HG02763 (cell line): ENCODE data around the gene NLGN1.
A peak's percentile ranks its signal among the peaks of the same experiment; 100 is the strongest.

ENCODE experiments used
- ATAC-seq: cut with Tn5 transposase; IDR thresholded peaks from one replicate; pipeline ENCODE4 v1.9.1; 2021; ENCODE audit warnings: mild to moderate bottlenecking, moderate library complexity; ENCODE audit not compliant: unreplicated experiment

NLGN1 gene

DNA sequence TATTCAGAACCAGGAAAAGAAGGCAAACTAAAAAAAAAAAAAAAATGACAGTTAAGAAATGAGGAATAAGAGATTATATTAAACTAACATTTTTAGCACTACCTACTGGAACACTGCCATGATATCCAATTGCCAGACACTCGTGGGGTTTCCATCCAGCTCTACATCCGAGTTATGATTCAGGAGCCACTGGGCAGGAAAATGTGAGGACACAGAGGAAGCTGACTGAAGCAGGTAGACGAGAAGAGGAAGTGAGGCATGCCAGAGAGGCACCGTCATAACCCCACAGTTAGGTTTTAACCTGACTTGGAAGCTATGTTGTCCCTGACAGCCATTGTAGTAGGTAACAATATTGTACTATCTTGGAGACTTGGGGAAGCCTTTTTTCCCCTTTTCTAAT is 495.0 kb downstream of the NLGN1 start:
- no peak for ATAC-seq

DNA sequence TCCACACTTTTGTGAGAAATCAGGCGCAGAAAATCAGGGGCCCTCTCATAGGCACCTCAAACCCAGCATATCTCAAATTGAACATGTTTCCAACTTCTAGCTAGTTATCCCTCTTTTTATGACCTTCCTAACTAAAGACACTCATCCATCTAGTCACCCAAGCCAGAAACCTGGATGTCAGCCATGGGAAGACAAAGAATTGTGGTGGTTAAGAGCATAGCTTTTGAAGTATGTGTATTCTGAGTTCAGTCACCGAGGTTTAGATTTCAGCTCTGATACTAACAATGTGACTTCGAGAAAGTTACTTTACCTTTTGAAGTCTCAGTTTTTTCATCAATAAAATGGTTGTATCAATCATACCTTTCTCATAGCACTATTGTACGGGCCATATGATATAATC is 495.5 kb downstream of the NLGN1 start:
- no peak for ATAC-seq

DNA sequence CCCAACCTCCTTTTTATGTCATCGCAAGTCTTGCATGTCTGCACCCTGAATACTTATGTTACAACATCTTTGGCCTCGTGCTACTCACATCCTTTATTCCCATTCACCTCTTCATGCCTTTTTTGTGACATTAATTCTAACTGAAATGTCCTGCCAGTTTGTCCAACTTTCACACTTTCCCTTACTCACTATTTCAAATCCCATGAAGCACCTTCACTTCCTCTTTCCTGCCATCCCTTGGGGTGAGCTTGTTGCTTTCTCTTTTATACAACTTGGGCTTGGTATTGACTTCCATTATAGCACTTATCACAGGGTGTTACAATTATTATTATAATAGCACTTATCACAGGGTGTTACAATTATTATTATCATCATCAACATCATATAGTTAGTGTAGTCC is 496.3 kb downstream of the NLGN1 start:
- no peak for ATAC-seq

DNA sequence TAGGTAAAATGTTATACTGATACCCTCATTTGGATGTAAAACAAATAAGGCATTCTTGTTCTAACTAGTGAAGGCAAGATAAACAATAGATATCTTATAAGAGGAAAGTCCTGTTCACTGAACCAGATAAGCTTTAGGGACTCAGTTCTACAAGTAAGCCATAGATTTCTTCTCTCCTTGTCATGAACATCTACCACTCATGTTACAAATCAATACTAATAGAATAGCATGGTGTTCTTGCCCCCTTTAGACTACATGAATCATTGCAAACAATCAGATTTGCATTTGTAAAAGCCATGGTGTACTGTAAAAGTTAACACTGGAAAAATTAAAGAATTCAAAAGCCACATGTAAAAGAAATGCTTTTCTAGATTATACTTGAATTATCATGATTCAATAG is 500.1 kb downstream of the NLGN1 start:
- ATAC-seq = no peak

DNA sequence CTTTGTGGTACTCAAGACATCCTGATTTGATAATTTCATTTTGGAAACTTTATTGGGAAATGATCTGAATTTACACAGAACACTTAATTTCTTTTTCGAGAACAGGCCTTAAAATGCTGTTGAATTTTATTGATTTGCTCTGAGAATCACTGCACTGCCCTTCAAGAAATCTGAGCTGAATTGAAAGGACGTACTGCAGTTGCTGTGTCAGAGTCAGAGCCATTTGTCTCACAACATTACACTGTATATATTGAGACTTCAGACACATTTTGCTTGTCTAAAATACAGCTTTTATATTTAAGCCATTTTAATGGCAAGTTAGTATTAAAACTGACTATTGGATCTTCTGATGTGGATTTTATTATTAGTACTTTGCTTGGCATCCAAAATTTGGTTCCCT is 504.1 kb downstream of the NLGN1 start:
- ATAC-seq = no peak

DNA sequence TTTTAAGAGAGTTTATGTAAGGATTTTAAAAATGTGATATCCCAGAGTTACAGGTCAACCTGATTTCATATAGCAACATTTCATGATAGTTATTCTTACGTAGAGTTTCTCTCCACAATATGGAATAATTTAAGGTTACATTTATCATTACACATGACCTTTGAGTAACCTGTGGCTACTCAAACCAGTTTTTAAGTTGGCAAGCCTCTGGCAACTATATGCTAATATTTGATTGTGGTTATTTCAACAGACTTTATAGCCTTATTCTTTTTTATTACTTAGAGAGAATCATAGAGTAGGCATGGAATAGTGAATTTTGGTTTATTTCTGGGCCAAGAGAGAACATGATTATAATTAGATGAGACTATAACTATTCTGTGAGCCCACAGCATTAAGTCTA is 504.9 kb downstream of the NLGN1 start:
- no peak for ATAC-seq

DNA sequence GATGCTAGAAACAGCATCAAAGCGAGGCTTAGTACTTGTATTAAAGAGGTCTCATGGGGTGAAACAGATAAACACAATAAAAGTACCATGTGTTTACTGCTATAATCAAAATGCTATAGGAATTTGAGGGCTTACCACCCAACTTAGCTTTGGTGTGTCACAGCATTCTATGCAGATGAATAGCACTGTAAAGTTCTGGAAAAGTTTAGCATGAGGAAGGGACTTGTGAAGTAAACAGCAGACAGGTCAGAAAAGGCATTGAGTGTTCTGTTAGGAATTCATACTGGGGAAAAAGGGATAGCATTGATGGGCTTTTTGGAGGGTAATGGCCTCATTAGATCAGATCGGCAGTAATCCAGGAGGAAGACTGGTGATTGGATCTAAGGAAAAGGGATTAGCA is 505.3 kb downstream of the NLGN1 start:
- ATAC-seq = no peak

DNA sequence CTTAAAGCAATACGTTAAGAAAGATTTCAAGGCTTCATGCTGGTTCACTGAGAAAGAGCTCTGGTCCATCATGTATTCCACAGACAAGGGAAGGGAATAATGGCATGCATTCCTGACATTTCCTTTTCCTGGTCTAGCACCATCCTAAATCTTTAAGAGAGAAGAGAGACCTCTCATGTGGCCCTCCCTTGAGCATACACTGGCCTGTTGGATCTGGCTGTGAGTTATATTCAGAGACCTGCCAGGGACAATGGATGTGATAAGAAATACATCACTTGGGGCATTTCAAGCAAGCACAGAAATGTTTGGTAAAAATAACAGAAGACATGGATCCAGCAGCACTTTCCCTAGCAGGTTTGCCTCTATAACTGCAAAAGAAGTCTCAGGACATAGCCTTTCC is 507.8 kb downstream of the NLGN1 start:
- no peak for ATAC-seq

DNA sequence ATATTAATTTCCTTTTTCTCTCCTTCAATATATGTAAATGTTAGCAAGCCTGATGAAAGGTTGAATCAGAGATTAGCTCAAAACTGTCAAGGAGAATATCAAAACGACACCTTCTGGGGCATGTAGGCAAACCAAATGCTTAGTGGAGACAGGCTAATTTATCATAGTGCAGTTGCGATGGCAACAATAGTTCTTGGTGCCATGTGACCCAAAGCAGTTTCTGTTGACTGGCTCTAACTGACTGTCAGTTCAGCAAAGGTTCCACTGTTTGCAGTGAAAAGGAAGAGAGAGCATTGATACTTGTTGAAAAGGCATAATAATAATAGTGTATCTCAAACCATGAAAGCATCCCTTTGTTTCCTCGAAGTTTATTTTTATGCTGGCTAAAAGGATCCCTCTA is 513.9 kb downstream of the NLGN1 start:
- no peak for ATAC-seq

DNA sequence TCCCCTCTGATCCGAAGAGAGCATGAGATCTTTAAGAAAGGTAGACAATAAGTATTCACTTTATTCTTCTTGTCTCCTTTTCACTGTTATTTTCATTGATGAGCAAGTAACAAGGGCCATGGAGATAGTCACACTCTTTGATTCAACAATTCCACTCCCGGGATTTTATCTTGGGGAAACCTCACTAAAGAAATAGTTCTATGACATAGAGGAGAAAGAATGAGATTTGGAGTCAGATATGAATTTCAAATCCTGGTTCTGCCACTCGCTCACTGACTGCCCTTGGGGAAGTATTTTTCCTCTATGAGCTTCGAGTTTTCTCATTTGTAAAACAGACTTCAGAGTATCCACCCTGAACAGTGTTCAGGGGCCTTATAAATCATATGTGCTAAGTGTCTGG is 514.6 kb downstream of the NLGN1 start:
- ATAC-seq = no peak

DNA sequence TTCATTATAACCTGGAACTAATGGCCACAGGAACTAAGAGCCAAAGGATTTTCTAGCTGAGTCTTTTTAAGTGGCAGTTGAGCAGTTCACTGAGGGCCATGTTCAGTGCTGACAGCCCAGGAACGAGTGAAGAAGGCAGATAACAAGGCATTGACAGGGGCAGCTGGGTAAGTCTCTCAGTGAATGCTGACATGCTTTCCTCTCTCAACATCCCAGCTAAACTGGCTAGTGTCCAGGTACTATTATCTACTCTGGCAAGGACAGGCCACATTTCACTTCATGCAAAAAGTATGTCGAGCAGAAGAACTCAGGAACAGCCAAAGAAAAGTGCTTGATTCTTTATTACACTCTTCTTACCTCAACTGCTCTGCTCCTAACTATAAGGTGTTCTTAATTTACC is 515.9 kb downstream of the NLGN1 start:
- ATAC-seq = no peak

DNA sequence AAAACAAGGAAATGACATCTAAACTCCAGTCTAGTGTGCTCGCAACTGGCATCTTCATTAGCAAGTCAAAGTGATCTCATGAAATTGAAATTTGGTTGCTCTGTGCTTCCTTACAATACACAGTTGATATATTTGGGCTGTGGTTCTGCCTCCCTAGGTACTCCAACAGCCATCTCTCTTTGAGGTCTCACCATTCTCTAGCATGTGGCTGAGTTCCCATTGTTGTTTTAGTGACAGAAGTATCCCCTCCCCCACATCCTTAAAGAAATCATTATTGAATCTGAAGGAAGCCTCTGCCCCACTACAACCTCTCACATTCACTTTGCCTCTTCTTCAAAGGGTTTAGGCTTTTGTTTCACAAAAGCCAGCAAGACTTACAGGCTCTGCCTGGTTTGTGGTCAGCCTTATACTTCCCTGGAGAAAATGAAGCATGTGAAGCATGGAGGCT is 516.5 kb downstream of the NLGN1 start:
- ATAC-seq = no peak

DNA sequence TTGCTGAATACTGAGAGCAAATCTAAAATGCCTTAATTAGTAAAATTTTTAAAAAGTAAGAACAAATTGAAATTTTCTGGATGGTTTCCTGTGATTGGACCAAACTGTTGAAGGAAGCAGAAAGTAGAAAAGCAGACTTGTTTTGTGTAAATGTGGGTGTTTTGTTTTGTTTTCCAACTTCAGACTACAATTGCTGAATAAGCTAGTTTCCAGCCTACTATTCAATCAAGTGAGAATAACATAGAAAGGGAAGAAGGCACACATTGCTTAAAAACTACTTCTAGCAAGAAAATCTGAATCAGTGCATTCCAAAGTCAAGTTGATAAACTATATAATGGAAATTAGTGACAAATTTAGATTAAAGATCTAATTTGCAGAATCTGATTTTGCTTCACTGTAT is 519.3 kb downstream of the NLGN1 start:
- no peak for ATAC-seq

DNA sequence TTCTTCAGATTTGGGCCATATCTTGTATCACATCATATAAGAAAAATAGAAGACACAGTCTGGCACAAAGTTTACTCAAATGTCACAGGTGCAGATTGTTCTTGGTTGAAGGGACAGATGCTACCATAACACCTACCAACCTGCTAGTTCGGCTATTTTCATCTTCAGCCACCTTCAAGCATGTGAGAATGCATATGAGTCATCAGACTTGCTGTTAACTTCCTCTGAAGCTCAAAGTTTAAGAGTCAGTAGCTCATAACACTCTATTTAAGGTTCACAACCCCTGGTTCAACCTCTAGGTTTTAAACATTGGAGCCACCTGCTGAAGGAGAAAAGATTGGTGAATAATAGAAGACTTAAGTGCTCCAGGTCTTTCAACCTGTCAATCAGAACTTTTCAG is 522.8 kb downstream of the NLGN1 start:
- no peak for ATAC-seq

DNA sequence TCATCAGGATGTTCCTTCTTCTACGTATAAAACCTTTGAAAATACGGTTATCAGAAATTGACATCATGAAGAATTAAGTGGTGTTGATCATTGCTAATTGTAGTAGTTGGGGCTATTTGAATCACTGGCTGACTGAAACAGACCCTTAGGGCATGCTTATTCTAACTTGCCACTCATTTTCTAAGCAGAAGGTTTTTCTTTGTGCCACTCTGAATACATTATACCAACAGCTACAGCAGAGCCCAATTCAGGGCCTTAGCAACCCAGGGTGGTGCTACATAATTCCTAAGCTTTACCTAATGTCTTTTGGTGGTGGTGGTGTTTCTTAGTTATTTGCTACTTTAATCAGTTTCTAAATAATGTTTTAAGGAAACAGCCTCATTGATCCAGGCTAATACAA is 524.2 kb downstream of the NLGN1 start:
- no peak for ATAC-seq

DNA sequence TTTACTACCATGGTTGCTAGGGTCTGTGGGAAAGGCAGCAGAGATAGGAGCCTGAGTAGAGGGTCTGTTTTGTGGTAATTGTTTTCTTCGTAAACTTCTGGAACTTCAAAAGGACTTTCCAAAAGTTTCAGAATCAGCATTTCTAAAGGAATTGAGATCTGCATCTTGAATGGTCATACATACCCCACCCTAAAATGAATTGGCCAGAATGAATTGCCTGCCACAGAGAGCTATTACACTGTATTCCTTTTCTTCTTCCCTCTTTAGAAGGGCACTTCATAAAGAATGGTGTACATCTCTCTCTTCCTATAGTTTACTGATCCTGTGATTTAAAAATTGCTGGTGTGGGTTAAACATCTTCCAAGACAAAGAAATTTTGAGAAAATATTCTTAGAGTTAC is 525.7 kb downstream of the NLGN1 start:
- ATAC-seq = no peak

DNA sequence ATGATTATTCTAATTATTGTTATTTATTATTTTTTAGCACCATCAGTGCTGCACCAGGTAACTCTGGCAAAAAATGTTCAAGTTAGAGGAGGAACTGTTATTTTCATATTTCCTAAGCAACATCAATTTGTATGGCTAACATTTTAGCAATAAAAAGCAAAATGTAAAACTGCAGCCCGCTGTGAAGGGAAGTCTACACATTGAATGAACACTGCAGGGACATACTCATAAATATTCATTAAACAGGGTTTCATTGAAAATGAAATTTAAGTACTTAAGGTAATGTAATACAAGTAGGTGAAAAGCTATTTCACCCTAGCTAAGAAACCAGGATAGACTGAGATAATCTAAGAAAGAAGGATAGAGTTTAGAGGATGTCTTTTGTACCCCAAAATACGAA is 532.7 kb downstream of the NLGN1 start:
- ATAC-seq = no peak

DNA sequence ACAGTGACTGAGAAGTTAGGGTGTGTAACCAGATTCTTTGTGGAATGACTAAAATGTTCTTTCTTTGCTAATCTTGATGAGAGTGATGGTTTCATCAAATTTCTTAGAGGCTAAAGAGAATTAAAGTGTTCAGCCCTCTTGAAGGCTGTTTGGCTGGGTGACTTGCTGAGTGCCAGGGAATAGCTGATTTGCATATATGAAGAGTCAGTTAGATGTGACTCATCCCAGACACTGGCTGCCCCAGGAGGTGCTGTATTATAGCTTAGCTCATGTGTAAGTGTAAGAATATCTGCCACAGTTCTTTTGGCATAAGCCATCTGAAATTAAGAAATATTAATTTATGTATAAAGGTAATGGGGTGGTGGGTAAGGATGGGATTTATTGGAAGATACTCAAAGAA is 535.1 kb downstream of the NLGN1 start:
- peak; percentile 51 for ATAC-seq

DNA sequence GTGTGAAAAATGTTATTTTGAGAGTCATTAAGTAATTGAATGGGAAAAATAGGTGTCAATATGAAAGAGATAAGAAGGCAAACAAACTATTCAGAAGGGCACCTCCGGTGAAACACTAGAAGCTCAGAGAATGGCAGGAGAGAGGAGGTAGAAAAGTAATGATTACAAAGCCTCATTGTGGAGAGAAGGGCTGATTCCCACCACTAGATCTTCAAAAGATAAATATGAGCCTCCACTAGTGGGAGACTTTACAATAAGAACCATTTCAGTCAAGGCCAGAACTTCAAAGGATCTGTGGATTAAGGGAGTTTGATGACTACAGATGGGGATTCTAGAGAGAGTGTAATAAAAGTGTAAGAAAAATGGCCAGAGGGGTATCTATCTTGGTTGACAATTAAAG is 535.6 kb downstream of the NLGN1 start:
- ATAC-seq = no peak

DNA sequence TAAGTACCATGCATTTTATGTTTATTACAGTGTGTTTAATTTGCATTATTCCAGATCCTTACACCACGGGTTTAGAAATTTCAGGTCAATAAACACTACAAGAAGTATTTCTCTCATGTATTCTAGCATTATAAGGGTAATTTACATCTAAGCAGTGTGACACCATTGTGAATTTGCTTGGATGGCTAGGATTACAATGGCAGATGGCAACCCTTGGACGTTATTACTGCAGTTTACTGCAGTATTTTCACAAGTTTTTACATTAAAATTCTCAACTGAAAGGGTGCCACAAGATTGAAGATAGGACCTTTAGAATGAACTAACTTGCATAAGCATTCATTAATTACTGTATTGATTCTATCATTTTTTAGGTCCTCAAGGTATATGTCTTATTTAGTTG is 538.8 kb downstream of the NLGN1 start:
- ATAC-seq = no peak

DNA sequence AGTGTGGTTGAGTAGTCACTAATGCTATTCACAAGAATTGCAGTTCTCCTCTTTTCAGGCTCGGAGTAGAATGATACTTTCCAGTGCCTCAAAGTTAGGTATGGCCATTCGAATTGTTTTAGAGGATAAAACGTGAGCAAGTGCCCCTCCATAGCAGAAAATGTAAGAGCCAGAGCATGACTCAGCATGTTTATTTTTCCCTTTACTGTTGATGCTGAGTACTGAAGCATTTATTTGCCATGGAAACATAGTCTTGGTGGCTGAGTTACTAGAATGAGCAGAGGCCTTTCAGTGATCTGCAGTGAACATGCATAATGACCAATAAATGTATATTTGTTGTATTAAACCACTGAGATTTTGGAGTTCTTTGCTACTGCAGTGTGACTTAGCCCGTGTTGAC is 540.6 kb downstream of the NLGN1 start:
- no peak for ATAC-seq

DNA sequence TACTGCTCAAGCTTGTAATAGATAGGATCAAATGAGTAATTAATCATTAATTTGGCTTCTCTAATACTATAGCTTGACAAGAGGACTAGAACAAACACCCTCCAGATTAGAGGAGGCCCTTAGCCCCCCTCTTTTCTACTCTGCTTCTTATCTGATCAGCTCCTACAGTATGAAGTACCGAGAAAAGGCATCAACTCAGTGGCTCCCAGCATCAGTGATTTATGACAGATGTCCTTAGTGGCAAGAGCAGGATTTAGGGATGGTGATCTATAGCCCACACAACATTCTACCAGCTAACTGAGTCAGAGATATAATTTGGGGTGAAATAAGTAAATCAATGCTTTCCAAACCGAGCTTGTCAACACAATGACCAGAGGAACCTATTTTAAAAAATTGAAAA is 541.1 kb downstream of the NLGN1 start:
- ATAC-seq = no peak

DNA sequence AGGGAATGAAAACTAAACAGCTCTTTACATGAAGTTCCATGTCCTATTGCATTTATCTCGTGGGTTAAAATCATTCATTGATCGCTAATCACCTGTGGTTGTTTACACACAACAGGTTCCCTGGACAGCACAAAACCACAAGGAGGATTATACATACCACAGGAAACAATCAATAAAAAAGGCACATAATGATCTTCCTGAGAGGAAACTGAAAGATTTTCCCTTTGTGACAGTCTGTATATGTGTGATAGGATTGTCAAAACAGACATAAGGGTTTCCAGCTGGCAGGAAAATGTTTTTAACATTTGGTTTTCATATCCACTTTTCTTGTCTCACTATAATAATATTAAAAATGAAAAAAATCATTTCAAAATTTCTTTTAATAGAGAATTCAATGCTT is 541.8 kb downstream of the NLGN1 start:
- no peak for ATAC-seq

DNA sequence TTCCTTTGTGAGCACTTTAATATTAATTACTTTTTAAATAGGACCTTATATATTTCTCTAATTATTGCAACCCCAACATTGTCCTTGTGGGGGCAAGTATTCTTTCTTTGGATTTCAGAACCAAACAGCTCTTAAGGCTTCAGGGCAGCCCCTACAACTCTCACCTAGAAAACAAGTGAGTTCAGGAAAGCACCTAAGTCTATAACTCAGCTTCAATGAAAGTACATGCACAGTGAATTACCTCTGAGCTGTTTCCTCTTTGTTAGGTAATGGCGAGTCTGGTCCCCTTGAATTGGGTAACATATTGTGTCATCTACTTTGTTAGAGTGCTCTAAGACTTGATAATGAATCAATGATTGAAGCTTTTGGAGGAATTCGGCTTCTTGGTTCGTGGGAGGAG is 545.7 kb downstream of the NLGN1 start:
- ATAC-seq = no peak
